HG03159 (cell line): ENCODE data around the gene NAT9.
A peak's percentile ranks its signal among the peaks of the same experiment; 100 is the strongest.

ENCODE experiments used
- ATAC-seq: cut with Tn5 transposase; IDR thresholded peaks from one replicate; pipeline ENCODE4 v1.9.1; 2021; ENCODE audit warnings: mild to moderate bottlenecking, moderate library complexity; ENCODE audit not compliant: unreplicated experiment

Gene NAT9

DNA sequence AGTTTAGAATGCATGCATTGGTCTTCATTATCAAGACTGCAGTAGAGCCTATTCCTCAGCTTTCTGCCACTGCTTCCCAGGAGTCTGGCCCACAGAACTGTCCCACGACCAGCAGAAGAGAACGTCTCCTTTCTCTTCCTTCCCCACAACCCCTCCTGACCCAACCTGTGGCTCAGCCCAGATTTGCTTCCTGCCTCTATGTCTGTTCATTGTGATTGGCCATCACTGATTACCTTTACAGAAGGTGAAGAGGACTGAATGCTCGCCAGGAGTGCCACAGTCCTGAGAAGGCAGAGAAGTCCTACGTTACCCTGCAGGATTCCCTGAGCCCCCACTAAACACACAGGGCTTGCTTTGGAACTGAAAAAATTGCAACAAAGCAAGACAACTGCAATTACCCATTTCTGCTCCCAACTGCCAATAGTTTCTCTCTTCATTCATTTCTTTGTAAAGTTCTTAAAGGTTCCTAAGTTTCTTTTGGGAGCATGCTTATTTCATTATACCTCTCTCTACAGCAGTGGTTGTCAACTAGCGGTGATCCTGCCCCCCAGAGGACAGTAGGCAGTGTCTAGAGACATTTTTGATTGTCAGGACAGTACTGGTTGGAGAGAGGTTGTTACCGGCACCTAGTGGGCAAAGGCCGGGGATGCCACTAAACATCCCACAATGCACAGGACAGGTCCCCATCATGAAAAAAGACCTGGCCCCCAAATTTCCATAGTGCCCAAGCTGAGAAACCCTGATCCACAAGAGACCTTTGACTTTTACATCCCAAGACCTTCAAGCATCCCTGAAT is 4.5 kb upstream of the NAT9 start:
- ATAC-seq, result no peak

DNA sequence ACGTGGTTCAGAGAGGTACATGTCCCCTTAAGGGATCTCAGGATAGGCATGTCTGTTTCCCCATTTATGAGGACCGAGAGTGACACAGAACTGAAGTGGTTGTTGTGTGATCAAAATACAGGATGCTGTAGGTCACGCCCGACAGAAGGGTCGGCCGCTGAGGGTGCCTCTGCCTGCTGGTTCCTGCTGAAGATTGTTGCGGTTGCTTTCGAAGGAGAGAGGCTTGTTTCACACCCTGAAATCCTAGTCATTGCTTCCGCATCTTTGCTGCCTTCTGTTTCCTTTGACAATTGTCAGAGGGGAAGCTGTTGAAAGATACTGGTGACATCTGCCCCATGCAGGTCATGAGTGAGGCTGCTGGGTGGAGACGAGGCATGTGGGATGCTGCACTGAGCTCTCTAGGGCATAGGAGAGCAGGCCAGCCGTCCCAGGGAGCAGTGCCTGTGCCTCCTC is 3.8 kb upstream of the NAT9 start:
- ATAC-seq, result peak; percentile 64

DNA sequence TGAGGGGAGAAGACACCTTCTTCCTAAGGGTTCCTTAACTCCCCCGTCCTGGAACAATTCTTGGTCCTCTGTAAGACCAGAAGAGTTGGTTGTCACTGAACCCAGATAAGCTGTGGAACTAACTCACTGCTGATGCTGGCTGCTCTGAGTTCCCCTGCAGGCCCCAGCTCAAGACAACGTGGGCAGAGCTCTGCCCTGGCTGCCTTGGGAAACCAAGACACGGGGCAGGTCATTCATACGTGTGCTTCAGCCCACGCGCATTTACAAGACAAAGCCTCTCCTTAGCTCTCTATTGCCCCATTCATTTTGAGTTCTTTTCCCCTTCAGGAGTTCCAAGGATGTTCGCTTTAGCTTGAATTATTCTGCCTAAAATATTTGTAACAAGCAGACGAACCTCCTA is 3.4 kb upstream of the NAT9 start:
- no peak for ATAC-seq

DNA sequence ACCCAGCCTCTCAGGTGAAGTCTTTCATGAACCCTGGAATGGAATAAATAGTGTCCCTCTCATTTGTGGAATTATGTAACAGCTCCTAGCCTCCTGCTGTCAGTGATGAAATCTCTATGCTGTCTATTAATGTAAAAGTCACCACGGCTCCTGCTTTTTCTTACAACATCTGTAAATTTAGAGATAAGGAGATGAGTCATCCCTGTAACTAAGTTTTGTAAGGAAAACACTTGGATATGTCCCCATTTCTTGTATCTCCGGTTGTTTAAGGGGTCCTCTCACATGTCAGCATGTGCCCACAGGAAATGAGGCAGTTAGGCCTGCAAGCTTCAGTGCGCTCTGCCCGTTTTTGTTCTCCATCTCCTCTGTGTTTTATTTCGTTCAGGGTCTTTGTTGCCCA is 2.8 kb upstream of the NAT9 start:
- no peak for ATAC-seq

DNA sequence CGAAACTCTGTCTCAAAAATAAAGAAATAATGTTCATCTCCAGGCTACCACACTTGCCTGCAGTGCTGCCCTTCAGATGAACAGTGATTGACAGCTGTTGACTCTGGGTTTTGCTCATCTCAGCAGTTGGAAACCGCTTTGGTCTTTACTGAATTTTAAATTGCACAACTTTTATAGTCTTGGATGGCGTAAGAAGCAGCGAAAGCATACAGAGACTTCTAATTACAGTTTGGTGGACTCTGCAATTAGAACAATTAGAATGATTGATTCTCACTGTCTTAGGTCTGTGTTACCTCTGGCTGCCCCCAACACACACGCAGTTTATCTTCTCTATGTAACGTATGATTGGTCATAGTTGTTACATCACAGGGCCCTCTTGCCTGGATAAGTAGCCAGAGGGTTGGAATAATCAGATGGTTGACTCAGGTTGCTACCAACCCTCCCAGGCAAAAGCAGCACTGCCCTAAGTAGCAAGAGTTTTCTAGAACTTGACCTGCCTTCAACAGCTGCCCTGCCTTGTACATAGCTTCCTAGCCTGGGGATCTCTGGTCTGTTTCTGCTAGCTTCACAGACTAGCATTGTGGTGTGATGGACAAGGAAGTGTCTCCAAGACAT is 1.9 kb upstream of the NAT9 start:
- no peak for ATAC-seq

DNA sequence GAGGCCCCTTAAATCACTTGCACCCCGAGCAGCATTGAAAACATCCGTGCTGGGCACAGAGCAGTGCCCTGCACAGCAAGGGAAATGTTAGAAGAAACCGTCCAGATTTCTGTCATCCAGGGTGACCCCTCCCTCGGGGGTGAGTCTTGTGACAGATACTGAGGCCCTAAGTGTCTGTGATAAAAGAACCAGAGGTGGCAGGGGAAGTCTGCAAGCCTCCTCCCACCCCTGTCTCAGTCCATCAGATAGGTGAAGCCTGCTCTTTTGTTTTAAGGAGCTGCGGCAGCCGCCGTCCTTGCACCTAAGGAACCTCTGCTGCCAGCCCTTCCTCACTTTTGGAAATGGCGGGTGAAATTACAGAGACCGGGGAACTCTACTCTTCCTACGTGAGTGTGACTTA is 845 bp upstream of the NAT9 start:
- no peak for ATAC-seq

DNA sequence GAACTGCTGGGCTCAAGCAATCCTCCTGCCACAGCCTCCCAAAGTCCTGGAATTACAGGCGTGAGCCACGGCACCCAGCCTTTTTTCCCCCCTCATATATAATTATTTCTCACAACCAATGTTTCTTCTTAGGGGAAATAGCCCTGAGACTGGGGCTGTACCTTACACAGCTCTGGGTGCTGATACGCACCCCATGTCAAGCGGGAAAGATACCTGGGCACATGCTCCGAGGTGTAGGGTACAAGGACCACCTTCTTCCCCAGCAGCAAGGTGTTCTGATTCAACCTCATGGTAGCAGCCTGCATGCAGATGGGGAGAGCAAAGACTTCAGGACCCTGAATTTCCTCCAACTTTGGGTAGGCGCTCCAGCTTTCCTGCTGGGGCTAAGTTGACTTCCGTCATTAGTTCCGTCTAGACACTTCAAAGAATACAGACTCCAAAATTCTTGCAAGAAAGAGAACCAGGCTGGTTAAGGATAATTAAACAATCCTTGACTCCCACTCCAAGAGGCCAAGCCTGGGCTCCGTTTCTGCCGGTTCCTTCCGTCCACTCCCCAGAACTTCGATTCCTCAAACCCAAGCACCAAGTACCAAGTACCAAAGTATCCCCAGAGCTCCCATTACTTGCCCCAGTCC is 619 bp downstream of the NAT9 start:
- ATAC-seq, result no peak

DNA sequence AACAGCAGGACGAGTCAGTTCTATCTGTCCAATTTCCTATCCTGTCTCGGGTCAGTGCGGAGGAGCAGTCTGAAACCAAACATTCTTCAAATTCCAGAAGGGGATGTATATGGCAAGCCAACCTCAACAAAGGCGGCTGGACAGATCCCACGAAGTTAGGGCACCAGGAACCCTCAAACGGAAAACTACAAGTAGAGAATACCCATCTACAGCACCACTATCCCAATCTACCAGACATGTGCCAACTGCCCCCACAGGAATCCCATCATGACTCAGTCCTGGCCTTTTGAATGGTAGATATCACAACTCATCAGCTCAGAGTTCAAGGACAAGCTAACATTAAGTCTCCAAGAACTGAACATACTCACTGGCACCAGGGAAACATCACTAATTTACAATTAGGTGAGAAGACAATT is 2.3 kb downstream of the NAT9 start:
- no peak for ATAC-seq

DNA sequence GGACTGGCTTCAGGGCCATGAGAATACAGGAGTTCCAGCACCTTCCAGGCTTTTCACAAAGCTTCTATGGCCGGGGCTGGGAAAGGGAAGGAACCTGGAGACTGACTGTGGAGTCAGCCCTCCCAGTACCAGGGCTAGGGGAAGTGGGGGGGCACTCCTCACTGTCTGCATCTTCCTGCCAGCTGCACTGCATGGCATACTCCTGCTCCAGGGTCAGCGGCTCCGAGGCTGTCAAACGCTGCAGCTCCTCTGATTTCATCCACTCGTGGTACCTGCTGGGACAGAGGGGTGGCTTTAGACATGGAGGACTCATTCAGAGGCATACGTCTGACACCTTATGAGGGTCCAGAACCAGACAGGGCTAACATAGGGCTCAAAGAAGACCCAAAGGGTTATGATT is 2.7 kb downstream of the NAT9 start:
- ATAC-seq, result no peak

DNA sequence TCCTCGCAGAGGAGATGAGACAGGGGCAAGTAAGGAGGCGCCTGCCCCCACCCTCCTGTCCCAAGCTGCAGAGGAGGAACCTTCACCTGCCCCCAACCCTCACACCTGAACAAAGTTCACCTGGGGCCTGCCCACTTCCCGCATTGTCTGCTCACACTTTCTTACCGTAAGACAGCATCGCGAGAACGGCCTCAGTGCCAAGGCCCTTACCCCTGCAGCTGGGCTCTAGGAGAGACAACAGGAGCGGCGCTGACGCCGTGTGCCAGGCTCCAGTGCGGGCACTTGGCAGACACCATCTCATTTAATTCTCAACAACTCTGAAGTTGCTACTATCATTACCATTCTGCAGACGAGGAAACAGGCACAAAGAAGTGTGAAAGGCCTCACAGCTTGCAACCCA is 4.1 kb downstream of the NAT9 start:
- ATAC-seq, result no peak

DNA sequence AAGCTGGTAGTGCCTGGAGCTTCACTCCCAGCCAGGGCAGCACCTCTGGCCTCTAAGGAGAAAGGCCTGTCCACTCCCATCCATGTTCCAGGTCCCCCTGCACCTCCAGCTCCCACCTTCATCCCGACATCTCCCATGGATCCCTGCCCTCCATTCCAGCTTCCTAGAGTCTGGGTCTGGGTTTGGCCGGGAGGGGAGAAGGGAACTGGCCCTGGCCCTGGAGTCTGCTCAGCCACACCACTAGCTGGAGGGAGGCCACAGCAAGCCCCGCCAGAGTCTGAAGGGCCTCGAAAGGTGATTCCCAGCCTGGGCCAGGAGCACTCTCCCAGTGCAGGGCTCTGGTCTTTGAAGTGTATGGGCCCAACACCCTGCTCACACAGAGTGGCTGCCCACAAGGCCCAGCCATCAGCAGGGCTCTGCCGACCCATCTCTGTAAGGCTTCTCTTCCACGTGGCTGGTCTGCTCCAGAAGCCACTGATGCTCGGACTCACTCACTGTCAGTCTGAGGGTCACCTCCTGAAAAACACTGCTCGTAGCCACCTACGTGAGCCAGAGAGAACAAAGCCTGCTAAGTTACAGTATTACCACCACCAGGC is 4.7 kb downstream of the NAT9 start:
- no peak for ATAC-seq

DNA sequence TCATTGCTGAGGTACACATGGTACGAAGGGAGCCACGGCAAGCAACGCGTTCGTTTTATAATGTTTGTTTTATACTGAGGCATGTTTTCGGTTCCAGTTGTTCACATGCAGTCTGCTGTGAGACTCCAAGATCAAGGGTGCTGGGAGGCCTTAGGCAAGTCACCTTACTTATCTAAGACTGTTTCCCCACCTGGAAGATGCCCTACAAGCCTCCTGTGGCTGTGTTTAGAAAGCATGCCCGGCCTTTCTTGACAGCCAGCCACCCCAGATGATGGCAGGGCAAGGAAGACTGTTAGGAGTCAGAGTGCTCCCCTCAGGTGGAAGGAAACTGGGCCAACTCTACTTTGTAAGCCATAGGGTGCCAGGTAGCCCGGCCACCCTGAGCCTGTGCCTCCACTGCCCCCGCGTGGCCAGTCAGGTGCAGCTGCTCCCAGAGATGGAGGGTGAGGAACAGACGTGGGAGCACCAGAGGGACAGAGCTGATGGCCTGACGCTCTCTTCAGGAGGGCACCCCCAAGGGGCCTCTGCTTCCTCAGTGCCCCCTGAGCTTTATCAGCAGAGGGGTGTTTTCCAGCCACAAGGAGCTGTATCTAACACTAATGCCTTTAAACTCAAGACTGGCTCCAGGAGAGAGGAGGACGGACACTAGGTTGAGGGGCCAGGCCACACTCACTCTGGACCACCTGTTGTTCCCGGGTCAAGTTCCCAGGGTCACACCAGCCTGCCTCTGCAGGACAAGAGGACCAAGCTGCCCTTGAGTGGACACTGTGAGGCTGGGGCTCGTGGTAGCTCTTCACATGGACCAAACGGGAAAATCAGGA is 5.4 kb downstream of the NAT9 start:
- ATAC-seq, result no peak

DNA sequence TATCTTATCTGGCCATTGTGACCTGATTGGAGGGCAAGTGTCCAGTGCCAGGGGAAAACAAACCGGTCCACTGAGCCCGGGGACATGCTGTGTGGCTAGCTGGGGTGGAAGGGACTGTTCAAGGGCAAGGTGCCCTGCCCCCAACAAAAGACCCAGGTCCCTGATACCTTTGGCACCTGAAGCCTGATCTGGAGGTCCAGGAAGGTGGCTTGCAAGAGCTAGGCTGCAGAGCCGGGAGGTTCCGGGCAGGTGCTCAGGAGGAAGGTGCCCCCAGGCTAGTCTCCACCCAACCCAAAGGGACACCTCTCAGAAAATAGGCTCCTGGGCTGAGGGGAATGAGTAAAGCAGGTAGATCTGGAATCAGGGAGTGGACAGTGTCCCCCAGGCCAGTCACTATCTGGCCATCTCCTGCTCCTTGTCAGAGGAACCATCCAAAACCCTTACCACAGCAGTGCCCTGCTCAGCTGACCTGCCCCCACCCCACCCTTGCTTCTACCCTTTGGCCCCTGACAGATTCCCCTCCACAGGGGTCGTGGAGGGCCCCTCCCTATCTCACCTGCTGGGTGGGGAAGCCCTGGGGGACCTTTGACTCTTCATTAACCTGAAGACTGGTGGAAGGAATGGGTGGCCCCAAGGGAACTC is 6.2 kb downstream of the NAT9 start:
- ATAC-seq, result no peak

DNA sequence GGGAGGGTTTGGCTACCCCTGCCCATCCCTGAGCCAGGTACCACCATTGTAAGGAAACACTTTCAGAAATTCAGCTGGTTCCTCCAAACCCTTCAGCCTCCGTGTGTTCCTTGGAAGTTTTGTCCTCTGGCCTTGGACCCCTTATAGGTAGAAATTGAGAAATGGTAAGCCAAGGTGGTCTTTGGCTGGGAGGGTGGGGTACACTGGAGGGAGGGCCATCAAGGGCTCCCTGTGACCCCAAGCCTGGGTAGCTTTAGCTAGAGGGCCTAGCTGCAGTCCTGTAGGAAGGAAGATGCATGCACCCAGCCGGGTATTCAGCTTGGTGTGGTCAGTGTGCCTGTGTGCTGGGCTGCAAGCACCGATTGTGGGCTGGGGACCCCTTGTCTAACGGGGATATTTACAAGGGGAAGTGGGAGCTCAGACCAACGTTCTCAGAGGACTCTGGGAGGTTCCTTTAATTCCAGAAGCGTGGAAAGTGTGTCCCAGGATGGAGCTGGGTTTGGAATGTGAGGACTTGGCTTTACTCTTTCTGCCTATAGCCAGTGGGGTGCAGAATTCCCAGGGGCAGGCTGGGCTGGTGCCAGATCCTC is 6.8 kb downstream of the NAT9 start:
- ATAC-seq, result no peak

DNA sequence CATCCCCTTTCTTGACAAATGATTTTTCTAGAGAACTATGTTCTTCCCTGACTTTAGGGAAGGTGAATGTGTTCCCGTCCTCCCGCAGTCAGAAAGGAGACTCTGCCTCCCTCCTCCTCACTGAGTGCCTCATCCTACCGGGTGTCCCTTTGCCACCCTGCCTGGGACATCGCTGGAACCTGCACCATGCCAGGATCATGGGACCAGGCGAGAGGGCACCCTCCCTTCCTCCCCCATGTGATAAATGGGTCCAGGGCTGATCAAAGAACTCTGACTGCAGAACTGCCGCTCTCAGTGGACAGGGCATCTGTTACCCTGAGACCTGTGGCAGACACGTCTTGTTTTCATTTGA is 7.4 kb downstream of the NAT9 start:
- ATAC-seq, result no peak

DNA sequence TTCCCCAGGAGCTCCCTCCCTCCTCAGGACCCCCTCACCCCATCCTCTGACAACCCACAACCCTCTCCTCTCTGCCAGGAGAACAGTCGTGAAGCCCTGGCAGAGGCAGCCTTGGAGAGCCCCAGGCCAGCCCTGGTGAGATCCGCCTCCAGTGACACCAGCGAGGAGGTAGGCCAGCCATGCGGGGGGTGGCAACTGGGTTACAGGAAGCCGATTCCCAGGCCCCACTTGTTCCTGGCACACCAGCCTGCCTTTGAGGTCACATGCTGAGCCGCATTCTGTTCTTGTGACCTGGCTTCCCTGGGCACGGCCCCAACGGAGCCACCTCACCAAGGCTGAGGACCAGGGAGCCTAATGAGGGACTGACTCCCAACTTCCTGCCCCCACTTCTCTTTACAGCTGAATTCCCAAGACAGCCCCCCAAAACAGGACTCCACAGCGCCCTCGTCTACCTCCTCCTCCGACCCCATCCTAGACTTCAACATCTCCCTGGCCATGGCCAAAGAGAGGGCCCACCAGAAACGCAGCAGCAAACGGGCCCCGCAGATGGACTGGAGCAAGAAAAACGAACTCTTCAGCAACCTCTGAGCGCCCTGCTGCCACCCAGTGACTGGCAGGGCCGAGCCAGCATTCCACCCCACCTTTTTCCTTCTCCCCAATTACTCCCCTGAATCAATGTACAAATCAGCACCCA is 7.9 kb downstream of the NAT9 start:
- ATAC-seq, result no peak

DNA sequence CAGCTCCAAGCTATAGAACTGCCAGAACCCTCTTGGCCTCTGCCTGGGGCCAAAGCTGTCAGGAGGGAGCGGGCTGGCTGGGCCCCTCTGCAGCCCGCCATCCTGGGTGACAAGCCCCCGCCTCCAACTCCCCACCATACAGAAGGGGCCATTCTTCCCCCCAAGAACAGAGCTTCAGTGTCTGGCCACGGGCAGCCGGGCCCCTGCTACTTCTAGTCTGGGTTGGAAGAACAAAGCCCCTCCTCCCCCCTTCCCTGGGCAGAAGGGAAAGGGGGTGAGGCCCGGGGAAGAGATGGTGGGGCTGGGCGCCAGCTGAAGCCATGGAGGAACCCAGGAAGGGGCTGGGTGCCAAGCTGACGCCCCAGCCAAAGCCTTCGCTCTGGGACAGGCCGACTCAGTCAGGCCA is 9.0 kb downstream of the NAT9 start:
- ATAC-seq, result no peak

DNA sequence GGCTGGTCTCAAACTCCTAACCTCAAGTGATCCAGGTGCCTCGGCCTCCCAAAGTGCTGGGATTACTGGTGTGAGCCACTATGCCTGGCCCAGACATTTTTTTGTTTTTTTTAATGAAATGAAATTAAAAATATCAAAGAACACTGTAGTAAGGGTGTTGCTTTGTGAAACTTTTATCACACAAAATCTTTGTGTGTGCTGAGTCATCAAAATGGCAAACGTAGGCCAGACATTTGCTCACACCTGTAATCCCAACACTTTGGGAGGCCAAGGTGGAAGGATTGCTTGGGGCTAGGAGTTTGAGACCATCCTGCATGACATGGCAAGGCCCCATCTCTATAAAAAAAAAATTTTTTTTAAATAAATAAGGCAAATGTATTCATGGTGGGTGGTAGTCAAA is 9.7 kb downstream of the NAT9 start:
- no peak for ATAC-seq

DNA sequence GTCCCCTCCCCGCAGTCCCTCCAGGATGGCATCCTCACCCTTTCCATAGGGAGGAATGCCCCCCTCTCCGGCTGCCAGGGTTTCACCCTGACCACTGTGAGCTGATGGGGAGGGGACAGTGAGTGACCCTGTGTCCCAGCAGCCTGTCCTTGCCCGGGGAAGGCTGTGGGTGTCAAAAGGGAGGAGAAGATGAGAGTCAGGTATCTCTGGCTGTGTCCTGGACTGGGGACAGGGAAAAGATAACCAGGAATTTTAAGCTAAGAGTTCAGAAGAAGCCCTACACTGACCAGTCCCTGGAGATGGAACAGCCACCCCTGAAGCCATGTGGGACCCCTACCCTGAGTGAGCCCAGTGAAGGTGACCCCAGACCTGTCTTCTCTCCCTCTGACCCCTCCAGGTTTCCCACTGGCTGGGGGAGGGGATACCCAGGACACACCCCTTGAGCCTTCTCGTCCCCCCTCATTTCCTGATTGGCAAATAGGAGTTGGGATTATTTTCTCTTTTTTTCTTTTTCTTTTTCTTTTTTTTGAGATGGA is 11.3 kb downstream of the NAT9 start:
- ATAC-seq, result no peak
